IPS-18c (cell line): ENCODE data around the gene RNF168.
"Not testable (repeated sequence)": the region's sequence is repeated elsewhere in the genome, so short reads cannot be mapped to it uniquely, and the experiment has no call there.

ENCODE experiments used
- H3K4me3 ChIP-seq: 2 replicates; pipeline ENCODE4 v1.7.0; 2013; ENCODE audit warnings: low read depth, mild to moderate bottlenecking, low read length, moderate library complexity; ENCODE audit not compliant: insufficient read depth
- H3K9me3 ChIP-seq: one replicate; pipeline ENCODE4 v1.6.1; 2013; ENCODE audit warnings: mild to moderate bottlenecking, low read length, moderate library complexity; ENCODE audit not compliant: control insufficient read depth, insufficient read depth

Gene RNF168

DNA sequence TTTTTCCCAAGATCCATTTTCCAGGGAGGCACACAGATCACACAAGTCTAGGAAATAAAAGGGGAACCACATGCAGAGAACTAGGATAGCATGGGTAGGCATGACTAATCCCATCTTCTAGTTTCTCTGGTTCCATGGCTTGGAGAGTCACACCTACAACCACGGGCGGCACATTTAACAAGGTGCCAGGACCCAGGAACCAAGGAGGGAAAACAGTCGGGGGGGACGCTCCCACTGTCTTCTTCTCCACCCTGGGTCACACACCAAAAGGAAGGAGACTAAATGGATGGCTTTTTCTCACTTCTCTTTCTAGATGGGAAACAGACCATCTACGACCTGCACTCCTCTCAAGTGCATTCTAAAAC, 16.1 kb upstream of the RNF168 start:
- H3K4me3 ChIP-seq: no peak overlapping the region
- peaks cover 16% of the 10 kb centered on the region for H3K9me3 ChIP-seq

DNA sequence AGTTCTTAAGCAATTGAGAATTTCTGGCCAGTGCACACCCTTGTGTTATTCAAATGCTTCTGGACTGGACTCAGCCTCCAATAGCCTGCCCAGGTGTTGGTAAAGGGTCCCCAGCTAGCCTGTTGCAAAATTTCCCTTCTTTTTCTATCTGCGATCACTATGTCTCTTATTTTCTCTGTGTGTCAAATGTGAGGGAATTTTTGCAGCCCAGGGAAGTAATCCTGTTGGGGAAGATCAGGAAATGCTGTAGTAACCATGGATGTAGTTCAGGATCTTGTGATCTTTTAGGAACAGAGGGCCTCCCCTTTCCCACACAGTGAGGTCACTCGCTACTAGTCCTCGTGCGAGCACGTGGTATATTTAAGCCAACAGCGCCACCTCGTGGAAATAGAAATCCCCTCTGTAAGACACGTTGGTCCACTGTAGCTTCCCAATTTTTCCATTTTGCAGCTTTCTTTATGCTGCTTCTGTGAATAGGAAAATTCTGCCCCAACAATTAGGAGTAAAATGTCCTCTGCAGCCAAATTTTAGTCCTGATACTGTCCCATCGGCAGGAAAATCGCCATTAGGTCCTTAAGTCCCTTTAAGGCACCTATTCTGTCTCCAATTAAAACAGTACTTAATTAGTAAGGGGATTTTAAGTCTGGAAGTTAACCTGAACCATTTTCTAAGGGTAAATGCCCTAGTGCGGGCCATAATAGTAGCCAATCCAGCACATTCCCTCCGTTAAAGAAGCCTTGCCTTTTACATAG, 15.6 kb upstream of the RNF168 start:
- H3K4me3 ChIP-seq: no peak overlapping the region
- peaks cover 16% of the 10 kb centered on the region for H3K9me3 ChIP-seq

DNA sequence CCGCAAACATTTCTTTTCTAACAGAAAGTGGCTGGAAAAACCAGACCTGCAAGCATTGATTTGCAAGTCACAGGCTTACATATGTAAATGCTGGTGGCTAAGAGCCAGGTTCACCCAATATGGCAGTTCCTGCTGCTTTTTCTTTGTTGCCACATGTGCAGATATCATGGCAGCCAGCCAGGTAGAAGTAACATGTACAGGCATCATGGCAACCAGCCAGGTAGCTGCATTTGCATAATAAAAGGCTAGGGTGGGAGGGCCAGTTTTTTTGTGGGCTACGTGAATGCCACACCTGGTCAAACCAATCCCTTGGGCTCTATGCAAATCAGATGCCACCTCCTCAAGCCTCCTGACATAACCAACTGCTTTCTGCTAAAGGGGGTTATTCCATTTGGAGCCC, 14.4 kb upstream of the RNF168 start:
- Histone ChIP-seq H3K4me3 (no peak overlapping the region; the same call in 1 of the 2 replicates), H3K9me3 (peaks cover 16% of the 10 kb centered on the region)

DNA sequence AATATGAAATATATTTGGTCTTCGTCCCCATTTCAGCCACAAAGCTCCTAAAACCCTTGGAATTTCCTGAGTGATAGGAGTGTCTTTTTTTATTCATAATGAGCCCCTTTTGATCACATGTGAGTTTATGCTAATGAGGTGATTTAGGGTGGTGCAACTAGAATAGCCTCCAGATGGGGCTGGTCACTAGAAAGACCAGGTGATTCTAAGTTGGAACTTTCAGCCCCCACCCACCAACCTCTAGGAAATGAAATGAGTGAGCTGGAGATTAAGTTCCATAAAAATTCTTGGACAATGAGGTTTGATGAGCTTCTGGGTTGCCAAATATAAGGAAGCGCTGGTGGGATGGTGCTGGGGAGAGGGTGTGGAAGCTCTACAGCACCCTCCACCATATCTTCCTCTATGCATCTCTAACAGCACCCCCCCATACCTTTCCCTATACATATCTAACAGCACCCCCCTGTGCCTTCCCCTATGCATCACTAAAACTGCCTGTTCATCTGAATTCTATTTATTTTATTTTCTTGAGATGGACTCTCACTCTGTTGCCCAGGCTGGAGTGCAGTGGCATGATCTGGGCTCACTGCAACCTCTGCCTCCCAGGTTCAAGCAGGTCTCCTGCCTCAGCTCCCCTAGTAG, 13.7 kb upstream of the RNF168 start:
- Histone ChIP-seq H3K4me3 (no peak overlapping the region), H3K9me3 (peaks cover 16% of the 10 kb centered on the region)

DNA sequence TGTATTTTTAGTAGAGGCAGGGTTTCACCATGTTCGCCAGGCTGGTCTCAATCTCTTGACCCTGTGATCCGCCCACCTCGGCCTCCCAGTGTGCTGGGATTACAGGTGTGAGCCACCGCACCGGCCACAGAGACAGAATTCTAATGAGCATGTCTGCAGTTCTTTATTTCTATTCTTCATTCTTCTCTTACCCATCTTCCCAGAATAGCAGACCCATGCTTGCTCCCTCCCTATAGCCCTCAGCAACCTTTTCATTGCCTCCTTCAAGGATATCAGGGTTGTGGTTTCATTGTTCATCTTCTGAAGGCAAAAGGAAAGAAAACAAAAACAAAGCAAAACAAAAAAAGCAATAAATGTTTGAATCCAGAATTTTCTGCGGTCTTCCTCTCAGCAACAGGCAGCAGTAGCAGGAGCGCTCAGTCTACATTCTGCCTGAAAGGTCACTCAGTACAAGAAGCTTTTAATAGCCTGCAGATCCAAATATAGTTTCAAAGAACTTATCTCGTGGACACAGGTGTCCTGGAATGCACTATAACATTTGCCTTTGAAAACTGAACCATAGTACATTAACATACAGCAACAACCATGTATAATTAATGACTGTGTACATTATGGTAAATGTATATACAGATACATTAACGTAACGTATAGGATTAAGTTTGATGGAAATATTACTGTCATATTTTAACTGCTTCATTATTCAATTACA, 11.5 kb upstream of the RNF168 start, which contains the start of gene SMCO1:
SMCO1 (minus strand) TSS at position 434 of the 709 bp plus-strand sequence; CDS start at position 297, 137 bp downstream.
- Histone ChIP-seq H3K4me3 (no peak within 1 kb of the TSS), H3K9me3 (peaks cover 13% of the 10 kb centered on the region)

DNA sequence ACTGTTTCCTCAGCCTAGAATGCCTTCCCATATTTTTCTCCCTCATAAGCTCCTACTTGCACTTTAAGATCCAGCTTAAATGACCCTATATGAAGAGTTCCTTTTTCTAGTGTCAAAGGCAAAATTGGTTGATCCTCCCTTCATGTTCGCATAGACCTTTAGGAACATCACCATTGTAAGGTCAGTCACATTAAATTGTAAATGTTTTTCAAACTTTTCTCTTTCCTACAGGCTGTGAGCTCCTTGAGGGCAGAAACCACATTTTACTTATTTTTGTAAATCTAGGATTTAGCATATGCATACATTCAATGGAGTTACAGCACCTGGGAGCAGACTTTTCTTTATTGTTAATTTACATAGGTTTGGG, 10.8 kb upstream of the RNF168 start:
- no peak overlapping the region for H3K4me3 ChIP-seq
- H3K9me3 ChIP-seq: peaks cover 8% of the 10 kb centered on the region

DNA sequence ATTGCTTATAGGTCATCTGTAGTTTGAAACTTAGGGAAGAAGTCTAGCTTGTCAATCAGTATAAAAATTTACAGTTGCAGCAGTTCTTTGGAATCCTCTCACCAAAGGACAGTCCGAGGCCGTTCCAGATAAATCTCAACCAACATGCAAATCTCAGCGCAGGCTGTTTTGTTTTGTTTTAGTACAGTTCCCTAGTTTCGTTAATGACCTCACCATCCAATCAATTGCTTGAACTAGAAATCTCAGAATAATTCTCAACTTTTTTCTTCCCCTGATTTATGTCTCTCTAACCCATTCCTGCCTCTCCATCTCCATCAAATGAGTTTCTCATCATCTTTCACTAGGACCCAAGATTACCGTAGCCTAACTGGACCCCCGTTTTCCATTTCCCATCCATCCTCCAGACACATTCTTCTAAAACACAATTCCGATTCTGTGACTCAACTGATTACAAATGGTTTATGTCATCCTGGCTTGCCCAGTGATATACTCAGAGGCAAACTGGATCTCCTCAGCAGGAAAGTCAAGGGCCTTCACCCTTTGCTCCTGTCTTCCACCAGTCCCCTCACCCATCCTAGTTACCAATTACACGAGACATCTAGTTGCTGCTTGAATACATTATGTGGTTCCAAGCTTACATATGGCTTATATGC, 10.3 kb upstream of the RNF168 start:
- no peak overlapping the region for H3K4me3 ChIP-seq
- H3K9me3 ChIP-seq: peaks cover 5% of the 10 kb centered on the region

DNA sequence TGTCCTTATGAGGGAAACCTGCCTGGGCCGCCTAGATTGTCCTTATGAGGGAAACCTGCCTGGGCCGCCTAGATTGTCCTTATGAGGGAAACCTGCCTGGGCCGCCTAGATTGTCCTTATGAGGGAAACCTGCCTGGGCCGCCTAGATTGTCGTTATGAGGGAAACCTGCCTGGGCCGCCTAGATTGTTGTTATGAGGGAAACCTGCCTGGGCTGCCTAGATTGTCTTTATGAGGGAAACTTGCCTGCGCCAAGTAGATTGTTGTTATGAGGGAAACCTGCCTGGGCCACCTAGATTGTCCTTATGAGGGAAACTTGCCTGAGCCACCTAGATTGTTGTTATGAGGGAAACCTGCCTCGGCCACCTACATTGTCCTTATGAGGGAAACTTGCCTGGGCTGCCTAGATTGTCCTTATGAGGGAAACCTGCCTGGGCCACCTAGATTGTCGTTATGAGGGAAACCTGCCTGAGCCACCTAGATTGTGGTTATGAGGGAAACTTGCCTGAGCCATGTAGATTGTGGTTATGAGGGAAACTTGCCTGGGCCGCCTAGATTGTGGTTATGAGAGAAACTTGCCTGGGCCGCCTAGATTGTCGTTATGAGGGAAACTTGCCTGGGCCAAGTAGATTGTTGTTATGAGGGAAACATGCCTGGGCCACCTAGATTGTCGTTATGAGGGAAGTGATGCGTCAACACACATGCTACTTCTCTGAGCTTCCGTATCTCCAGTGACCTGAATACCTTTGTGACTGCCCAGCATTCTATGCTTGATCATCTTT, 8.3 kb upstream of the RNF168 start:
- not testable (repeated sequence) for H3K9me3 ChIP-seq, H3K4me3 ChIP-seq

DNA sequence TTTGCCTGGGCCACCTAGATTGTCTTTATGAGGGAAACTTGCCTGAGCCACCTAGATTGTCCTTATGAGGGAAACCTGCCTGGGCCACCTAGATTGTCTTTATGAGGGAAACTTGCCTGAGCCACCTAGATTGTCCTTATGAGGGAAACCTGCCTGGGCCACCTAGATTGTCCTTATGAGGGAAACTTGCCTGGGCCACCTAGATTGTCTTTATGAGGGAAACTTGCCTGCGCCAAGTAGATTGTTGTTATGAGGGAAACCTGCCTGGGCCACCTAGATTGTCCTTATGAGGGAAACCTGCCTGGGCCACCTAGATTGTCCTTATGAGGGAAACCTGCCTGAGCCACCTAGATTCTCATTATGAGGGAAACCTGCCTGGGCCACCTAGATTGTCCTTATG, 7.5 kb upstream of the RNF168 start:
- H3K9me3 ChIP-seq, H3K4me3 ChIP-seq: not testable (repeated sequence)

DNA sequence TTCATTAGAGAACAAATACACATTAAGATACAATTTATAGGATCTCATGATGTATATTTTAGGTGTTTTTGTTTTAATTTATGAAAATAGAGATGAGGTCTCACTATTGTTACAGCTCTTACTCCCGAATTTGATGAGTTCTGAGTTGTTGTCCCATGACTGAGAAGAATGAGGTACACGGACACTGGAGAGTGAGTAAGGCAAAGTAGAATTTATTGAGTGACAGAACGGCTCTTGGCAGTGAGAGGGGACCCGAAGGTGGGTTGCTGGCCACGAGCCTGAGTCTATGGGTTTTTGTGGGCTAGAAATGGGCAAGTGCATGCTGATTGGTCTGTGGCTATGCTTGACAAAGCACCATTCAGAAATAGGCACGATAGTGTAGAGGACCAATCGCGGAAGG, 3.1 kb upstream of the RNF168 start:
- Histone ChIP-seq H3K9me3 (peaks cover 2% of the 10 kb centered on the region), H3K4me3 (no peak overlapping the region)

DNA sequence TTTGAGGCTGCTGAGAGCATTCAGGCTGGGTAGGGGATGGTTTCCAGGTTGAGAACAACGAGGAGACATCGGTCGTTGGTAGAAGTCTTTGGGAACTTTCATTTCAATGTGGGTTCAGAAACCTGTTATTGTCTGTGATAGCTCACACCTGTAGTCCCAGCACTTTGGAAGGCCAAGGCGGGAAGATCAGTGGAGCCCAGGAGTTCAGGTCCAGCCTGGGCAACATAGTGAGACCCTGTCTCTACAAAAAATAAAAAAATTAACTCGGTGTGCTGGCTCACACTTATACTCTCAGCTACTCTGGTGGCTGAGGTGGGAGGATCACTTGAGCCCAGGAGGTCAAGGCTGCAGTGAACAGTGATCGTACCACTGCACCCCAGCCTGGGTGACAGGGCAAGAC, 988 bp upstream of the RNF168 start:
- Histone ChIP-seq H3K4me3 (no peak overlapping the region), H3K9me3 (peaks cover 2% of the 10 kb centered on the region)

DNA sequence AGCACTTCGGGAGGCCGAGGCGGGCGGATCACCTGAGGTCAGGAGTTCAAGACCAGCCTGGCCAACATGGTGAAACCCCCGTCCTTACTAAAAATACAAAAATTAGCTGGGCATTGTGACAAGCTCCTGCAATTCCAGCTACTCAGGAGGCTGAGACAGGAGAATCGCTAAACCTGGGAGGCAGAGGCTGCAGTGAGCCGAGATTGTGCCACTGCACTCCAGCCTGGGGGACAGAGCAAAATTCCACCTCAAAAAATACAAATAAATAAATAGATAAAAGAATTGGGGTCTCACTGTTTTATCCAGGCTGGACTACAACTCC, 470 bp upstream of the RNF168 start:
- not testable (repeated sequence) for H3K9me3 ChIP-seq
- peak overlapping the region; percentile 31; the same call in 1 of the 2 replicates for H3K4me3 ChIP-seq

DNA sequence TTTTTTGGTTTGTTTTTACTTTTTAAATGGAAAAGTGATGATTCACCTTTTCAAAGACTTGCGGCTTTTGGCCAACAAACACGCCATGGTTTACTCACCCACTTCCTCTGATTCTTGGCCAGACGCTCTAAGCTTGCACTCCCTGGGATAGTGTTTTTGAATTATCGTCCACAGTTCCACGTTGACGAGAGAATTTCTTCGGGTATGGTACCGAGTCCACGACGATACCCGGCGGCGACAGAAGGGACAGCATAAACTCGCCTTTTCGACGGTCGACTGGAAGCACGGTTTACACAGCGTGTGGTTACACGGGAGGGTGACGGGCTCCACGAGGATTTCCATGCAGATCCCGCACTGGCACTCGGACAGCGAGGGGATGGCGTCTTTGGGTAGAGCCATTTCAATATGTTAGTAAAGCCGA, 783 bp downstream of the RNF168 start:
- Histone ChIP-seq H3K9me3 (peaks cover 2% of the 10 kb centered on the region), H3K4me3 (peak overlapping the region; percentile 91)

DNA sequence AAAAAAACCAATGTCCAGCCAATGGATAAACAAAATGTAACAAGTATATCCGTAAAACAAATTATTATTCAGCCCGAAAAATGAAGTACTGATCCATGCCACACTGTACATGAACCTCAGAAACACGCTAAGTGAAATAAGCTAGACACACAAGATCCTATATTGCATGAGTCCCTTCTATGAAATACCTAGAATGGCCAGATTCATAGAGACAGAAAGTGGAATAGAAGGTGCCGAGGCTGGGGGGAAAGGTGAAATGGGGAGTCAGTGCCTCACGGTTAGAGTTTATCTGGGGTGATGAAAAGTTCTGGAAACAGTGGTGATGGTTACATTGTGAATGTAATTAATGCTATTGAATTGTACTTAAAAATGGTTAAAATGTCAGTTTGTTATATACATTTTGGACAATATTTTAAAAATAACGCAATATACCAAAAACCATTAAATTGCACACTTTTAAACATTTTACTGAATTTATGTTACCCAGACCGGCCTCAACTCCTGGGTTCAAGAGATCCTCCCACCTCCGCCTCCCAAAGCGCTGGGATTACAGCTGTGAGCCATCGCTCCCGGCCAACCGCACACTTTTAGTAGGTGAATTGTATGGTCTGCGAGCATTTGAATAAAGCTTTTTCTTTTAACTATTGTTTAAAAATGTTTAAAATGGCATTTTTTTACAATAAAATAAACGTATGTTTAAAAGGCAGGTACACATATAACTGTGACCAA, 2.1 kb downstream of the RNF168 start:
- Histone ChIP-seq H3K9me3 (peaks cover 2% of the 10 kb centered on the region), H3K4me3 (peak overlapping the region; percentile 91)

DNA sequence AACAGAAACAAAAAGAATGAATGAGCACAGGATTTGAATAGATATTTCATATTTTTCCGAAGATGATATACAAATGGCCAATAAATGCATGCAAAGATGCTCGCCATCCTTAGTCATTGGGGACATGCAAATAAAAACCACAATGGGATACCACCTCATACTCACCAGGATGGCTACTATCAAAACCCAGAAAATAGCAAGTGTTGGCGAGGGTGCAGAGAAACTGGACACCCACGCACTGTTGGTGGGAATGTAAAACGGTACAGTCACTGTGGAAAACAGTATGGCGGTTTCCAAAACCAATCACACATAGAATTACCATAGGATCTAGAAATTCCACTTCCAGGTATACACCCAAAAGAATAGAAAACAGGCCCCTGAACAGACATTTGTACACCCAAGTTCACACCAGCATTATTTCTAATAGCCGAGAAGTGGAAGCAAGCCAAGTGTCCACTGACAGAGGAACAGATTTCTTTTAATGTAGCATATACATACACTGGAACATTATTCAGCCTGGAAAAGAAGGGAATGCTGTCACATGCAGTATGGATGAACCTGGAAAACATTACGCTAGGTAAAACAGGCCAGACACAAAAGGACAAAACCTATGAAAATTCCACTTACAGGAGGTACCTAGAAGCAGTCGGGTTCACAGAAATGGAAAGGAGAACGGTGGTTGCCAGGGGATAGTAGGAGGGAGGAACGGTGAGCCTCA, 3.6 kb downstream of the RNF168 start:
- peak overlapping the region; percentile 34; the same call in 1 of the 2 replicates for H3K4me3 ChIP-seq
- peaks cover 2% of the 10 kb centered on the region for H3K9me3 ChIP-seq

DNA sequence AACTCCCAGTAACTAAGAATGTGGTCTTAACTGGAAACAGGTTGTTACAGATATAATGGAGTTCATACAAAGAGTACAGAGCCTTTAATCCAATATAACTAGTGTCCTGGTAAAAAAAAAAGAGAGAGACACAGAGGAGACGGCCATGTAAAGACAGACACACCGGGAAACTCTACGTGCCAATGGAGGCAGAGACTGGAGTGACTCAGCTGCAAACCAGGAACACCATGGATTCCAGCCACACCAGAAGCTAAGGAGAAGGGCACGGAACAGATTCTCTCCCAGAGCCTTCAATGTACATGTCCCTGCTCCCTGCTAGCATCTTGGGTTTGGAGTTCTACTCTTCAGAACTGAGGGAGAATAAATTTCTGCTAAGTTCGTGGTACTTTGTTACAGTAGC, 4.5 kb downstream of the RNF168 start:
- Histone ChIP-seq H3K9me3 (peaks cover 2% of the 10 kb centered on the region), H3K4me3 (no peak overlapping the region)
